ENCODE measurements around the gene POGK.

- TF ChIP-seq CTCF (IDR thresholded peaks at IDR 0.05; ENCODE audit: poor library complexity, severe bottlenecking) = no peak
- no peak for TF ChIP-seq REST (IDR thresholded peaks at IDR 0.05; ENCODE audit: borderline replicate concordance)
These were observed 24.7 kb upstream of the POGK start for GRCh38 chr1:166814611-166815010.
